Measurements from ENCODE around the gene COL2A1.
"Not testable (repeated sequence)": the region's sequence is repeated elsewhere in the genome, so short reads cannot be mapped to it uniquely, and the experiment has no call there.

COL2A1 gene

DNA sequence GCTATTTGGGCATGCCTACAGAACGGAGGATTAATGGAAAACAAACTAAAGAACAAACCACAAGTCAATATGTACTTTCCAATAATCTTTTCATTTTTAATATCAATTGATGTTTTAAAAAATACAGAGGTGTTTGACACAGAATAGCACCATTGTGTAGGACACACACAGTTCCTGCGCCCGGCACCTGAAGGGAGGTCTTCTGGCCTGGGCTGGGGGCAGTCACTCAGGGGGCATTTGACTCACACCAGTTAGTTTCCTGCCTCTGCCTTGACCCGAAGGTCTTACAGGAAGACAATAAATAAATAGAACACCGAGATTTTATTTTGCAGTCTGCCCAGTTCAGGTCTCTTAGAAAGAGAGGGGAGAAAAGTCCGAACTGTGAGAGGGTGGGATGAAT is 31.4 kb downstream of the COL2A1 start:
- no peak for DNase-seq

DNA sequence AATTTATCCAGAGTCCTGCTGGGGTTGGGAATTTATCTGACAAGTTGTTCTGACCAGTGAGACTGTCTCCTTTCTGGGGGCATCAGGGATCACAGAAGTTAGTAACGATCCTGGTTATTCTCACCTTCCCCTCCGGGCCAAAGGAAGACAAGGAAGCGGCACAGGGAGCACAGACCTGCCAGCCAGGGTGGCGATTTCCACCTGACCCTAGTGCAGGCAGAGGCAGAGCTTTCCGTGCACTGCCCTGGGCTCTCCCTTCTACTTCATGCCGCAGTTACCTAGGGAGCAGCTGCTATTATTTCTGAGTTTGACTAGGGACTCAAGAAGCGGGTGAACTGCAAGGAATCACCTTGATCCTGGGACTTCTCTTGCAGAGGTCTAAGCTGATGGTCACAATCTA is 33.4 kb downstream of the COL2A1 start:
- DNase-seq, result no peak

DNA sequence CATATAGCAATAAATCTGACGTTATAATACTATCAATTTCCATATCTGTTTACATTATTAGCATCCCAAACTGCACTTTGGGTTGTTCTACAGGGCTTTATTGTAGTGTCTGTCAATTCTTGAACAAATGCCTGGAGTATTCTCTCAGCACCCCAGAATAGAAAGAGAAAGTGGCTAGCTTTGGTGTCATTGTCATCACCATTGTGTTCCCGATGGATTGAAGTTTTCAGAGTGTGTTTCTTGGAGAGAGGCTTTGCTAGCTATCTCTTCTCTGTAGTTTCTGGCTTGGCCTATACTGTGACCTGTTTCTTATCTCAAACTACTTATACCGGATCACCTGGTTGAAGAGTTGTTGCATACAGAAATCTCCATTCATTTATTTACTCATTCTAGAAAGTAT is 34.4 kb downstream of the COL2A1 start:
- no peak for DNase-seq

DNA sequence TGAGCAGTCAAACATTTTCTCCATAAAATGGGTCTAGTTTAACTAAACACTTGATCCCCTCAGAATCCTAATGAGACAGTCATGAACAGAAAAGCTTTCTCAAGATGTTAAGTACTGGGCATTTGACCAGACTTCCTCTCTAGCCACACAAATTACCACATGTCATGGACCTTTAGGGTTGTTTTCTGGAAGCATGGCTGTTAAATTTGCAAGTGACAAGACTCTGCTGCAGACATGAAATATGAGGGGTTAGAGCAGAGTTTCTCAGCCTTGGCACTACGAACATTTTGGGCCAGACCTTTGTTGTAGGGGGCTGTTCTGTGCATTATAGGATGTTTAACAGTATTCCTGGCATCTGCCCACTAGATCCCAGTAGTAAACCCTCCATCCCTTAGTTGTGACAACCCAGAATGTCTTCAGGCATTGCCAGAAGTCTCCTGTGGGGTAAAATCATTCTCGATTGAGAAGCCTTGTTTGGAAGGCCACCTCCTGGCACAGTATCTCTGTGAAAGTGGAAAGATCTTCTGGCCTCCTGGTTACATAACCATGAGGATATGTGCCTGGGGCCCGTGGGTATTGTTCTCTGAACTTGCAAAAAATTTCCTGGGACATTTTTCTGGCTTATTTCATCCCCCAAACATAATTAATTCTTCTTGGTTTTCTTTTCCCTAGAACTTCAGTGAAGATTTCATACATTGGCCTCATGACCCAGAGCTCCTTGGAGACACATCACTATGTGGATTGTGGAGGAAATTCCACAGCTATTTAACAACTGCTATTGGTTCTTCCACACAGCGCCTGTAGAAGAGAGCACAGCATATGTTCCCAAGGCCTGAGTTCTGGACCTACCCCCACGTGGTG is 36.6 kb downstream of the COL2A1 start:
- no peak for DNase-seq

DNA sequence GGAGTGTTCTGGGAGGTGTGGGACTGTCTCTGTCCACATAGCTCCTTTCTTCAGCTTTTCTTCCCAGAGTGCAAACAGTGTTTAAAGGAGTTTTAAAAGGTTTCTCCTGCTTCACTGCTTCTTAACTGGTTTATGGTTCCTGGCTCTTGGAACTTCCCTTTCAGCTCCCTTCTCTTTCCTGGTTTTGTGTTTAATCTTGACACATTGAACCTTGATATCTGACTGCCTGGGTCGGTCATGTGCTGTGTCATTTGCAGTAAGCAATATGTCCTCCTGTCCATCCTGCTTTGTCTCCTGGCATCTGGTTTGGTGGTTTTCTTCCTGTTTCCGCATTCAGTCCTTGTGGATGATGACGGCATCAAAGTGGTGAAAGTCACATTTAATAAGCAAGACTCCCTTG is 38.7 kb downstream of the COL2A1 start:
- DNase-seq, result no peak

DNA sequence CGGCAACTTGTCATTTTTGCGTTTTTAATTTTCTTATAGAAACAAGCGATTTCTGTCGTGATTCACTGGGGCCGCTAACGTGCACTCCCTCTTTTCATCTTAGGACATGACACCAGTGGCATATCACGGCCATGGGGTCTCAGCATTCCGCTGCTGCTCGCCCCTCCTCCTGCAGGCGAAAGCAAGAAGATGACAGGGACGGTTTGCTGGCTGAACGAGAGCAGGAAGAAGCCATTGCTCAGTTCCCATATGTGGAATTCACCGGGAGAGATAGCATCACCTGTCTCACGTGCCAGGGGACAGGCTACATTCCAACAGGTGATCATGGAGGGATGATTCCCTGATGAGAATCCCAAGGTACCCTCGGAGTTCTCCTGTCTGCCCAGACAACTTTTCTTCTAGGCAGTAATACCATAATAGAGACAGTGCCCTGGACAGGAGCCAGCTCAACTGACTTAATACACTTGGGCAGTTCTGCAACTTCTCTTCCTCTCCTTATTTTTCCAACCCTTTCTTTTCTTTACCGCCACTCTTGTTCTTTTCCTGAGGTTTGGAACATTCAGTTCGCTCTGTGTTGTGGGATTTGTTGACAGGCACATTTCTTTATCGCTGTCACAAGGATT is 40.1 kb downstream of the COL2A1 start:
- no peak for DNase-seq

DNA sequence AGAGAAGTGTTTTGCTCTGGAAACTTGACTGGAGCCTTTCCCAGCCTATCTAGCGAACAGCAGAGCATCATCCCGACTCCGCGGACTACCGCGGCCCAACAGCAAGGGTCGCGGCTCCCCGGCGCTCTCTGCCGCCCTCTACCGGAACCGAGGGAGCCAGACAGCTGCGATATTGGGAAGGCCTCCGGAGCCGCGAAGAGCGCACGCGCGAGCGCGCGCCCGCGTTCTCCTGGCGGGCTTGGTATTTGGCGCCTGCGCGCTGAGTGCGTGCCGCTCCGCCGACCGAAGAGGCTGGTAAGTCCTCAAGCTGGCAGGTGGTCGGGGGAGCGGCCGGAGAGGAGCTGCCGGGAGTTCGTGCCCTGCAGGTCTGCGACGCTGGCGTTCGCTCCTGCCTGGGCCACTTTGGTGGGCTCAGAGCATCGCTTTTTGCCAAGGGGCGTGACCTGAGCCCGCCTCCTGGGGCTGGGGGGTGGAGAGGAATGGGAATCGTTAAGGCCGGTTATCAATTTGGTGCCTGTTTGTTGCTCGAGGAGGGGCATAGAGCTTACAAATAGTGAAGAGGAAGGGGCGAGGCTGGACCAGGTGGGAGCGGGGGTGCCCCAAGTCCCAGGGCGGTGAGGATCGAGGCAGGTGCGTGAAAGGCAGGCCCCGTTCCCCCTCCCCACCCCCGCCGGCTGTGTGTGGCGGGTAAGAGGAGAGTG is 40.8 kb downstream of the COL2A1 start, which contains the start of gene TMEM106C:
Gene TMEM106C, plus strand, starts transcription at position 257 of the 701 bp plus-strand sequence. CDS start 641 bp downstream, outside the sequence.
- peak; percentile 90 to 92 for DNase-seq

DNA sequence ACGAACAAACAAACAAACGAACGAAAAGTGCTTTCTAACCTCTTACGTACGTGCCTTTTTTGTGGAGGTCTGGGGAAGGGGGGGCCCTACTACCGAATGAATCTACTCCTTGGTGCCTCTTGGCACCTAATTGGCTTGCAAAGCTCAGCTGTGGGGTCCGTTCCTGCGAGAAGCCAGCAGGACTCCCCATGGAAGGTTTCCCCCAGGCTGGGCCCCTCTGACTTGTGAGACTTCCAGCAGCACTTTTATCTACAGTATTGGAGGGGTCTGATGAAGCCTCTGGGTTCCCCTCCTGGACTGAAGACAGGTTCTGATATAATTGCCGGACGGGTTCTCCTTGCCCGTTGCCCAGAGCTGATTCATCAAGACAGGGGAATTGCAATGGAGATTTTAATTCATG is 42.1 kb downstream of the COL2A1 start:
- DNase-seq, result no peak

DNA sequence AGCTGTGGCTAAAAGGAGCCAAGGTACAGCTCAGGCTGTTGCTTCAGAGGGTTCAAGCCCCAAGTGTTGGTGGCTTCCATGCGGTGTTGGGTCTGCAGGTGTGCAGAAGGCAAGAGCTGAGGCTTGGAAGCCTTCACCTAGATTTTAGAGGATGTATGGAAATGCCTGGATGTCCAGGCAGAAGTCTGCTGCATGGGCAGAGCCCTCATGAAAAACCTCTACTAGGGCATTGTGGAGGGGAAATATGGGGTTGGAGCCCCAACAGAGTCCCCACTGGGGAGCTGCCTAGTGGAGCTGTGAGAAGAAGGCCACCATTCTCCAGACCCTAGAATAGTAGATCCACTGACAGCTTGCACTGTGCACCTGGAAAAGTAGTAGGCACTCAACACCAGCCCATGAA is 46.6 kb downstream of the COL2A1 start:
- DNase-seq, result not testable (repeated sequence)

DNA sequence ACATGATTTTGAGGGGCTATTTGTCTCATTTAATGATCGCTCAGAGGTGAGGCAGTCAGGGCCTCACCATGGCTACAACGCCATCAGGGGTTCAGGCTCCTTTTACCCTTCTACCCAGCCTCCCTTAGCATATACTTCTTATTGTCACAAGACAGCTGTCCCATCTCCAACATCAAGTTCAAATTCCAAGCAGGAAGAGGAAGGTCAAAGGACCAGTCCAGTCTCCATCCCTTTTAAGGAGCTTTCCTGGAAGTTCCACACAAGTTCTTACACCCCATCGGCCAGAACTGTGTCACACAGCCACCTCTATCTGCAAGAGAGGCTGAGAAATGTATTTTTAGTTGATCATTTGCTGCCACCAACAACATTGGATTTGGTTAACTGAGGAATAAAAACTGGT is 49.2 kb downstream of the COL2A1 start:
- DNase-seq, result no peak

DNA sequence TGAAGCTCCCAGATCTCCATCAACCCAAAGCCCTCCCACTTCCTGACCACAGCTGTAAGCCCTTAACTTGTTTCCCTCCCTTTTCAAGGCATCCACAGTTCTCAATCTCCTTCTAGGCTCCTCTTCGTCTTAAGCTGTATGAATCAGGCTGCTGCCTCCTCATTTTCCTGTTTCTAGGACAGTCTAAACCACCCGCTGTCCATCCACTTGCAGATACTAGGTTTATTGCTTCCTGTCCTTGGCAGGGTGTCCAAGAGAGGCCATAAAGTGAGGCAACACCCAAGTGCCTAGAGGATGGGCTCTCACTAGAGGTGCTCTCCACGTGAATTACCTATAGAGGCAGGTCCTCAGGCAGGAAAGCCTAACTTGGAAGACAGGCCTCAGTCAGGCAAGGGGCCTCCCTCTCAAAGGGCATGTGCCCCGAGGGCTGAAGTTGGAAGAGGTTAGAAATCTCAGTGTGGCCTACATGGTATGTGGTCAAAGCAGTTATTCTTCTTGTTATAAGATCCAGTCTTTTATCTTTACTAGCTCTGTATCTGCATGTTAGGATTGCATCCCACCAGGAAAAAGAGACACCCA is 49.7 kb downstream of the COL2A1 start:
- no peak for DNase-seq

DNA sequence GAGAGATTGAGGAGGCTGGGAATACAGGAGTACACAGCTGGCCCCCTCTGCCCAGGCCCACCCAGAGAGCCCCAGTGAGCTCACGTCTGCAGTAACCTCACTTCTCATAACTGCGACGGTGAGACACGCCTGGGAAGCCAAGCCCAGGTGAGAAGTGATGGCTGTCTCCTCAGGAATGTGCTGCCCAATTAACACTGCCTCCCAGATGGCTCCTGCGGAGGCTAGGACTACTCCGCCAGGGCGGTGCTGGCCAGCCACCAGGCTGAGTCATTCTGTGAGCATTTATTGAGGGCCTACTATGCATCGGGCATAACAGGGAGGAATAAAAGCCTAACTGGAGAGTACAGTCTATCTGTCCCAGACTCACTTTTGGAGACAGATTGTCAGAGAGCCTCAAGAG is 50.2 kb downstream of the COL2A1 start:
- DNase-seq, result no peak

DNA sequence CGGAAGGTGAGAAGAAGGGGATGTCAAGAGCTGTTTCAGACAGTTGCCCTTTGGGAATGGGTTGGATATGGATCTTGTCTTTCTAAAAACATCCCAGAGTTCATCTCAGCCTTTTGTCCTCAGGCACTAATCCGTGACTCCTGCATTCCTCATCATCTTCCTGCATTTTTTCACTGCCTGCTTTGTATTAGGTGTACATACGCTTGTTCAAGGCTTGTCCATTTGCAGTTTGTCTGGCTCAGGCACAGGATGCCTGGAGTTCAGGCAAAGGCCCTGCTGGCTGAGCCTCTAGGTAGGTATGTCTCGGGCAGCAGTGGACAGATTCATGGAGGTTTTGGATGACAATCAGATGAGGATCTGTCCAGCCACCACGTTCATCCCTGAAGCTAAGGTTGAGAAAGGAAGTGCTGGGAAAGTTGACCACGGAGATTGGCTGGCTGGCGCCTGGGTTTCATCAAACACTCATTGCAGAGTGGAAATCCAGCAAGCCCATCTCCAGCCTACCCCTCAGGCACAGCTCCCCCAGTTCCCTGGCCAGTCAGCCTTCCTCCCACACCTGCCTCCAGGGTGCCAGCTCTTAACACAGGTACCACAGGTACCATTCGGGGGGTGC is 53.3 kb downstream of the COL2A1 start:
- no peak for DNase-seq

DNA sequence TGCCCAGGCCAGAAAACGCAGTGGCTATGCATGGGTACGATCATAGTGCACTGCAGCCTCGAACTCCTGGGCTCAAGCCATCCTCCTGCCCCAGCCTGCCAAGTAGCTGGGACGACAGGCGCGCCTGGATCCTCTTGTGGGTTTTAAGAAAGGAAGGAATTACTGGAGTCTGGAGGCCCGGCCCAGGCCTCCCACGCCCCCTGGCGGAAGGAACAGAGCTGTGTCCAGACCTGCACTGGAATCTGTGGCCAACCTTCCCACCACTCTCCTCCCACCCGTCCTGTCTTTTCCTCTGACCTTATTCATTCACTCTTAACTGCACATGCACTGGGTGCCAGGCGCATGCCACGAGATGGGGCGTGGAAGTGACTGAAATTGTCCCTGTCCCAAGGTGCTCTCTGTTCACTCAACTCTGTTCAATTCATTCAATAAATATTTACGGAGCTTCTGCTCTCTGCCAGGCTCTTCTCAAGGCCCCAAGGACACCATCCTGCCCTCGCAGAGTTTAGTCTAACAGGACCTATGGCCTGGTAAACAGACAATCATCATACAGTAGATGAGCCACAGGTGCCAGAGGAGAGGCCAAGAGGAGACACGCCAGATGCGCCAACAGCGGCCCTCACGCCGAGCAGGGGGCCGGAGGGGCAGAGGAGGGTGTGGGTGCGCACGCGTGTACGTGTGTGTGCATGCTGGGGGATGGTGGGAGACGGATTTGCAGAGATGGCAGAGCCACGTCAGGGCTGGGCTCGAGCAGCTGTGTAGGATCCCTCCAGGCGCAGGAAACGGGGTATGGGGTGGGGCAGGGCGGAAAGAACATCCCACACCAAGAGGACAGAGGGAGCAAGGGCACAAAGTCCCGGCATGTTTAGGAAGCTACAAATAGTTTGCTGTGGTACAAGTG is 54.6 kb downstream of the COL2A1 start:
- DNase-seq, result peak; percentile 10 to 45

DNA sequence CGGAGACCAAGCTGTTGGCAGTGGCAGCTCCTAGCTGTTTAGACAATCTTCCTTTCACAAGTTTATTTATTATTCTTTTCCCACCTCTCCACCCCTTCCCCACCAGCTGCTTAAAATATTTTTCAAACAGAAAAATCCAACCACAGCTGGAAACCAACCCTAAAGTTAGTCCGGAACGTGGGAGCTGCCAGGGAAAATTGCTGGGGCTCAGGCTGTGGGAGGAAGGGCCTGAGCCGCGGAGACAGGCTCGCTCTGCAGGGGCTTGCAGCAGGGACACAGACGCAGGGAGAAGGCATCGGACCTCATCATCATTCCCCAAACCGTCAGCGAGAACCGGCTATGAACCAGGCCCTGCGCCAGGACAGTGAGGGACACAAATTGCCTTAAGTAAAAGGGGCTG is 56.9 kb downstream of the COL2A1 start:
- DNase-seq, result no peak

DNA sequence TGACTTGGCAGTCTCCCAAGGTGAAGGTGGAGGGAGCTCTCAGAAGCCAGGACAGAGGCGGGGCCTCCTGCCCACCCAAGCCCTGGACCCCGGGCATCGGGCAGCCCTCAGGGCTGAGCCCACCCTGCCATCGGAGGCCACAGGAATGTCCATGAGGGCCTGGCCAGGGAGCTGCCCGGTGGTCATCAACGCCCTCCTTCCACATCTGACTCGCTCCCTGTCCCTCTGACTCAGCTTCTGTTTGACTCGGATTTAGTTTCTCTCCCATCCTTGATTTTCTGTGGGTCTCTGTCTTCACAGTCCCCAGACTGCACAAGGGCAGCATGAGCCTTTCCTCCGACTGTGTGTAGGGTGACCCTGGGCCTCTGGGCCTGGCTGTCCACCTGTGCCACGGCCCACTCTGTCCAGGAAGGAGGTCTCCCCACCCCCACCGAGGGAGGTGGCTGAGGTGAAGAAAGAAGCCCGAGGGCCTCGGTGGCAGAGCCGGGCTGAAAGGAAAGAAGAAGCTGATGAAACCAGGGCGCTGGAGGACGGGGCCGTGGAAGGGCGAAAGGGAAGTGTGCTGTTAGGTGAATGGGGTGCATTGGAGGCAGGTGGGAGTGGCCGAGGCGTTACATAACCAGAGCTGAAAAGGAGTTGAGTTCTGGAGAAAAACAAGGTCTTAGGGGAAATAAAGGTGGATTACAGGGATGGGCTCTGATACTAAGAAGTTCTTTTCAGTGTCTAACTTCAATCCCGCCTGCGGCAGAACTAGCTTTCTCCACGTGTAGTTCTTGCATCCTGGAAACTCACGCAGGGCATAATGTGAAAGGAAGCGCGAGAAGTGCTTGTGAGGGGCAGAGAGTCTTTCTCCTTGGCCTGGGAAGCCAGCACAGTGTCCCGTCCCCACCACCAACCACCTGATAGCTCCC is 57.6 kb downstream of the COL2A1 start:
- no peak for DNase-seq

DNA sequence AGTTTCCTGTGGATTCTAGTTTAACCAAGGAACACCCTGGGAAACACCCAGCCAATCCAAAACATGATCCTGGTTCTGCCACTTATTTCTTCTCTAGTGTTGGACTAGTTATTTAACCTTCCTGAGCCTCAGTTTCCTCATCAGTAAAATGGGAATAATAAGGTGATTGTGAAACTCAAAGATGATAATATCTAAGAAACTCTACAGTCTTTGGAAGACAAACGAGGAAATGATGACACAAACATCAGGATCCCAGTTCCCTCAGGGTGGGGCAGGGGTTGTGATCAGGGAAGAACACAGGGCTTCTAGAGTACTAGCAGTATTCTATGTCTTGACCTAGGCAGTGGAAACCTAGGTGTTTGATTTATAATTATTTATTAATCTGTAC is 58.9 kb downstream of the COL2A1 start:
- no peak for DNase-seq

DNA sequence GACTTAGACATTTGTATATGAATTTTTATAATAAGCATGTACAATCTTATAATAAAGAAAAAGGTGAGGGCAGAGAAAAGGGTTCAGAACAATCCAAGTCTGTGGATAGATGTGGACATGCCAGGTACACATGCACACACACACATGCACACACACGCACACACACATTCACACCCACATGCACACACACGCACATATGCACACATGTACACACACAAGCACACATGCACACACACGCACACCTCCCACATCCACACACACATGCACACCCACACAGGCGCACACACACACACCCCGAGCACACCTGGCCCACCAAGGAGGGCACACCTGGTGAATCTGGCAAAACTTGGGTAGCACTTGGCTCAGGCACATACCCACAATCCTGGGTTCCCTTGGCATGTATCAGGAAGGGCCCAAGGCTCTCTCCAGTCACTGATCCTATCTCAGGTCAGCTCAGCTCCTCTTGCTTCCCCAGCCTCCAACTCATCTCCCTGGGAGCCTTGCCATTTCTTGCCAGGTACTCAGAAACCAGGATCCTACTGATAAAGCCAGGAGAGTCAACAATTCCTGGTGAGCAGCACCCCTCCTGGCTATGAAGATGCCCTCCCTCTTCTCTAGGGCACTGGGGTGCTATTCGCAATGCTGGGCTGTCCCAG is 59.5 kb downstream of the COL2A1 start:
- DNase-seq, result no peak

DNA sequence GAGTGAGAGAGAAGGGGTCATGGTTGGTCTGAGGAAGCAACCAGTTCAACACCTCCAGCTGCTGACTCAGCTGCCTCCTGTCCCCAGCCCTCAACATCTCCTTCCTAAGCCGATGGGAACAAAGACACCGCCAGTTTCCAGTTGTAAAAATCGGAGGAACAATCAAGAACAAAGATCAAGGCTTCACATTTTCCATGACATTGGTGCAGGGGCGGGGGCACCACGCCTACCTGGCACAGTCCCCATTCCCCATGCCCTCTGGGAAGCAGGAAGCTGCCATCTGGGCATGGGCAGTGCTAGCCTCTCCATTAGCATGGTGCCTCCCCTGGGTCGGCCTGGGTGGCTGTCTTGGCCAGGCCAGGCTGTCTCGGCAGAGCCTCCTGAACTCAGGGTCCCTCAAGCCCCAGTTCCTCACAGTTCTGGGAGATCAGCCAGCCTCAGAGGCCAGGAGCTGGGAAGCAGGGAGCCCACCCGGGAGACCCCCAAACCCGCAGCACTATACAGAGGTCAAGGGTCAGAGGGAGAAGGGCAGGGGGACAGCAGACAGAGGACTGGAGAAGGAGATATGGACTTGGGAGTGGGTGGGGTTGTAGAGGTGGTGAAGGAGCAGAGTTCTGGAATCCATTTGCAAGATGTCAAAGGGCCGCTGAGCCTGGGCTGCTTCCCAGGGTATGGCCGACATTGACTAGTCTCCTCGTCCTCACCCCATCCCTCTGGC is 60.5 kb downstream of the COL2A1 start:
- DNase-seq, result no peak

Measured in NCI-H2081 (cell line).